ENCODE measurements around the gene GNRHR. TPM values are rescaled to one million over a fixed set of nuclear protein-coding genes. Genes with fewer than 3 reads are reported as not detected.
"Not testable (repeated sequence)": the region's sequence is repeated elsewhere in the genome, so short reads cannot be mapped to it uniquely, and the experiment has no call there.

The GNRHR gene
- polyA plus RNA-seq, 1 of the 3 experiments (the other 2 are of a cell fraction) = 0.02 TPM

- 0 out of 4 replicates have a peak overlapping the region, but pooled peaks of 1 of the 2 experiments have one; percentile 15 for H3K27ac ChIP-seq (ENCODE audit: low read depth in 2 of 2, low read length in 1 of 2)
- no peaks in the 10 kb centered on the region for H3K79me2 ChIP-seq (ENCODE audit: insufficient read depth)
- H3K4me1 ChIP-seq (ENCODE audit: control insufficient read depth in 1 of 2, insufficient read depth in 2 of 2, low read depth in 1 of 2, low read length in 1 of 2) = no peaks in the 10 kb centered on the region
- H3K36me3 ChIP-seq (replicated peaks in 1 of 2; ENCODE audit: control insufficient read depth in 1 of 2, insufficient read depth in 2 of 2, low read length in 1 of 2) = no peaks in the 10 kb centered on the region
- 41% methylated on average over 3 of the region's 3 CpGs for WGBS (ENCODE audit: low lambda C conversion rate)
- POLR2A ChIA-PET = no interaction called here
- H3F3A ChIP-seq (replicated peaks; ENCODE audit: insufficient read depth) = peaks cover 6% of the 10 kb centered on the region
- peak overlapping the region in 1 of 2 experiments; percentile 40; a peak in 3 of 4 replicates for H3K4me3 ChIP-seq (ENCODE audit: low read depth in 2 of 2, low read length in 1 of 2)
- no peak for DNase-seq
- CTCF ChIA-PET = interaction anchor here (3.8 kb wide), 1 partner anchor 15 kb away, joined by 33 read pairs; no protein-coding TSS in a partner anchor
- peak overlapping the region; percentile 26; the same call in 1 of the 2 replicates for H3K9ac ChIP-seq
- peak overlapping the region; percentile 48; the same call in 1 of the 2 replicates for H2AFZ ChIP-seq (ENCODE audit: low read depth)
- peak overlapping the region; percentile 50 for H3K4me2 ChIP-seq
- no peaks in the 10 kb centered on the region for H4K20me1 ChIP-seq (ENCODE audit: insufficient read depth)
- H3K9me3 ChIP-seq = no peaks in the 10 kb centered on the region
- H3K9me2 ChIP-seq = no peaks in the 10 kb centered on the region
- H3K27me3 ChIP-seq (ENCODE audit: insufficient read depth) = no peaks in the 10 kb centered on the region
- 0 out of 2 replicates have a peak, but pooled peaks have one; percentile 6 for TF ChIP-seq NFIC (IDR thresholded peaks at IDR 0.05; ENCODE audit: borderline replicate concordance)
- TF ChIP-seq JUND (IDR thresholded peaks at IDR 0.05) = no peak
- no peak for TF ChIP-seq FOXM1 (IDR thresholded peaks at IDR 0.05; ENCODE audit: low read depth)
- peak; percentile 21; the same call in 1 of the 2 replicates for TF ChIP-seq TCF12 (IDR thresholded peaks at IDR 0.05)
Measured at GRCh38 chr4:67762086-67762485, 7.9 kb upstream of the GNRHR start.

- CTCF ChIA-PET = interaction anchor here (4.4 kb wide), 1 partner anchor 11 kb away, joined by 31 read pairs; no protein-coding TSS in a partner anchor
- H3K9me2 ChIP-seq, DNase-seq: not testable (repeated sequence)
Measured at GRCh38 chr4:67756991-67757390, 2.8 kb upstream of the GNRHR start.

GRCh38 chr4:67755974-67756373 lies 1.8 kb upstream of the GNRHR start:
- TF ChIP-seq ZBTB33 (IDR thresholded peaks at IDR 0.05; ENCODE audit: borderline replicate concordance, low read depth) (no peak), SIN3A (IDR thresholded peaks at IDR 0.05; ENCODE audit: borderline replicate concordance, low read depth, low read length) (no peak), POLR2AphosphoS5 (IDR thresholded peaks at IDR 0.05; ENCODE audit: low read depth, low read length) (no peak), RFX5 (IDR thresholded peaks at IDR 0.05; ENCODE audit: low read length) (no peak), TAF1 (IDR thresholded peaks at IDR 0.05; ENCODE audit: borderline replicate concordance, low read depth, low read length) (no peak), FOSL2 (IDR thresholded peaks at IDR 0.05; ENCODE audit: borderline replicate concordance, low read depth) (no peak), USF1 (IDR thresholded peaks at IDR 0.05; ENCODE audit: borderline replicate concordance, low read depth) (no peak), MEF2A (IDR thresholded peaks at IDR 0.05; ENCODE audit: borderline replicate concordance, low read depth) (no peak), MXI1 (IDR thresholded peaks at IDR 0.05; ENCODE audit: low read depth, low read length) (no peak), EZH2phosphoT487 (IDR thresholded peaks at IDR 0.05; ENCODE audit: borderline replicate concordance, low read depth) (no peak), CHD2 (IDR thresholded peaks at IDR 0.05; ENCODE audit: low read length, partially characterized antibody) (no peak), CTCF (IDR thresholded peaks at IDR 0.05) (no peak)
- H3K27ac ChIP-seq (ENCODE audit: low read depth in 2 of 2, low read length in 1 of 2) = no peak overlapping the region
- DNase-seq = no peak
- H3K9ac ChIP-seq = no peak overlapping the region
- no peaks in the 10 kb centered on the region for H3K9me3 ChIP-seq
- no peaks in the 10 kb centered on the region for H3F3A ChIP-seq (replicated peaks; ENCODE audit: insufficient read depth)
- H3K9me2 ChIP-seq = no peaks in the 10 kb centered on the region
- ChIA-PET POLR2A (no interaction called here), CTCF (interaction anchor here (1.2 to 4.4 kb wide), 2 partner anchors 10 to 232 kb away, joined by 3 to 31 read pairs; no protein-coding TSS in a partner anchor)
- no peaks in the 10 kb centered on the region for H4K20me1 ChIP-seq (ENCODE audit: insufficient read depth)
- no peak overlapping the region for H3K4me3 ChIP-seq (ENCODE audit: low read depth in 2 of 2, low read length in 1 of 2)
- WGBS (ENCODE audit: low lambda C conversion rate) = 66% methylated on average over 1 of the region's 1 CpG
- no peaks in the 10 kb centered on the region; a peak in 1 of 4 replicates for H3K4me1 ChIP-seq (ENCODE audit: control insufficient read depth in 1 of 2, insufficient read depth in 2 of 2, low read depth in 1 of 2, low read length in 1 of 2)
- no peak overlapping the region for H2AFZ ChIP-seq (ENCODE audit: low read depth)
- H3K4me2 ChIP-seq = no peak overlapping the region
- no peaks in the 10 kb centered on the region for H3K36me3 ChIP-seq (replicated peaks in 1 of 2; ENCODE audit: control insufficient read depth in 1 of 2, insufficient read depth in 2 of 2, low read length in 1 of 2)
- no peaks in the 10 kb centered on the region for H3K27me3 ChIP-seq (ENCODE audit: insufficient read depth)
- no peaks in the 10 kb centered on the region for H3K79me2 ChIP-seq (ENCODE audit: insufficient read depth)

More at GRCh38 chr4:67756991-67757390, 2.8 kb upstream of the GNRHR start:
- H2AFZ ChIP-seq (ENCODE audit: low read depth); H4K20me1 ChIP-seq (ENCODE audit: insufficient read depth); H3K9ac ChIP-seq; POLR2A ChIA-PET; H3F3A ChIP-seq (replicated peaks; ENCODE audit: insufficient read depth); H3K27ac ChIP-seq (ENCODE audit: low read depth in 2 of 2, low read length in 1 of 2); H3K36me3 ChIP-seq (replicated peaks in 1 of 2; ENCODE audit: control insufficient read depth in 1 of 2, insufficient read depth in 2 of 2, low read length in 1 of 2); H3K9me3 ChIP-seq; H3K4me3 ChIP-seq (ENCODE audit: low read depth in 2 of 2, low read length in 1 of 2); H3K79me2 ChIP-seq (ENCODE audit: insufficient read depth); H3K4me1 ChIP-seq (ENCODE audit: control insufficient read depth in 1 of 2, insufficient read depth in 2 of 2, low read depth in 1 of 2, low read length in 1 of 2); H3K4me2 ChIP-seq; H3K27me3 ChIP-seq (ENCODE audit: insufficient read depth): not testable (repeated sequence)
- 72% methylated on average over 6 of the region's 6 CpGs for WGBS (ENCODE audit: low lambda C conversion rate)

All from SK-N-SH (cell line).